Panc1 (cell line): ENCODE data around the gene MMP21.

Source experiments
- CTCF ChIP-seq: fragments of 450-650 bp; IDR thresholded peaks from 2 replicates; pipeline ENCODE4 v1.5.1; 2017; ENCODE audit warnings: mild to moderate bottlenecking
- POLR2AphosphoS5 ChIP-seq: IDR thresholded peaks from 2 replicates; pipeline ENCODE4 v1.6.1; 2012; ENCODE audit warnings: mild to moderate bottlenecking, low read depth, low read length, moderate library complexity
- REST ChIP-seq, 2 experiments: IDR thresholded peaks; 2 replicates each; pipeline ENCODE4 v1.6.1; 2011 to 2012; ENCODE audit warnings: low read depth in 2 of 2, control low read depth in 1 of 2, low read length in 1 of 2, mild to moderate bottlenecking in 1 of 2, moderate library complexity in 1 of 2; ENCODE audit not compliant: insufficient read depth in 1 of 2
- SIN3A ChIP-seq: IDR thresholded peaks from 2 replicates; pipeline ENCODE4 v1.6.1; 2012; ENCODE audit warnings: low read depth, mild to moderate bottlenecking, low read length, moderate library complexity, borderline replicate concordance; ENCODE audit not compliant: insufficient read depth

GRCh38 chr10:125797424-125797823, 21.8 kb upstream of the MMP21 start:
- TF ChIP-seq CTCF (no peak), SIN3A (no peak), POLR2AphosphoS5 (no peak), REST (IDR thresholded peaks at IDR 0.05; ENCODE audit: insufficient read depth in 1 of 2, low read depth in 2 of 2, low read length in 1 of 2) (no peak)
